ENCODE measurements around the gene TIPRL. TPM values are rescaled to one million over a fixed set of nuclear protein-coding genes. Genes with fewer than 3 reads are reported as not detected.

Gene TIPRL
- total RNA-seq, 1 experiment from 2014 or later: 53.0 TPM

- no peak for DNase-seq (ENCODE audit: low read depth)
Observed at GRCh38 chr1:168246506-168246905, 67.7 kb downstream of the TIPRL start.

Small RNA genes within 50 kb of the gene (small RNA-seq; reads per million reads assigned to genes)
- gene AL021397.1: not detected

Other genes starting within 250 kb of the TIPRL start
- 33.5 and 39.5 TPM in 2 replicates for gene DCAF6, start 242.3 kb upstream of the TIPRL start, total RNA-seq (2014; rRNA removed; shearing (Covaris generic))
- gene MPC2, start 241.9 kb upstream of the TIPRL start, total RNA-seq (2014; rRNA removed; shearing (Covaris generic)): 35.8 and 46.0 TPM in 2 replicates
- gene GPR161, start 42.0 kb upstream of the TIPRL start, total RNA-seq (2014; rRNA removed; shearing (Covaris generic)): 12.8 and 13.4 TPM in 2 replicates
- 16.1 and 17.5 TPM in 2 replicates for gene SFT2D2, start 47.0 kb downstream of the TIPRL start, total RNA-seq (2014; rRNA removed; shearing (Covaris generic))
- gene TBX19, start 101.9 kb downstream of the TIPRL start, total RNA-seq (2014; rRNA removed; shearing (Covaris generic)): 0.21 TPM in 1 of 2 replicates, not detected in the other